H1 (cell line): ENCODE data around the gene MSI2. TPM values are rescaled to one million over a fixed set of nuclear protein-coding genes. Genes with fewer than 3 reads are reported as not detected.

Source experiments
- CTCF ChIA-PET: fragments of 300-600 bp; sonication (Branson Sonifier 250); formaldehyde crosslinking; loops from one replicate; lab custom pipeline; 2021; ENCODE audit not compliant: partially characterized antibody; lab: Charles Lee
- POLR2A ChIA-PET: fragments of 300-600 bp; sonication (Branson Sonifier 250); formaldehyde crosslinking; loops from one replicate; lab custom pipeline; 2021; ENCODE audit warnings: inconsistent platforms; ENCODE audit not compliant: partially characterized antibody; lab: Charles Lee
- DNase-seq, 2 experiments: peaks; one replicate each; pipeline versions ENCODE4 v3.0.0 to v3.0.0-alpha.2; 2010 to 2022; ENCODE audit warnings: low spot score in 2 of 2, low read depth in 1 of 2, mixed read lengths in 1 of 2
- FAIRE-seq: peaks from 2 replicates; lab custom pipeline; 2011; peaks lifted over from hg19 to GRCh38; lab: Jason Lieb, UNC
- H2AFZ ChIP-seq: 2 replicates; pipeline ENCODE4 v1.8.1; 2012; ENCODE audit warnings: low read length, inconsistent platforms
- H2AK5ac ChIP-seq: 2 replicates; pipeline ENCODE4 v1.6.1; 2013; ENCODE audit warnings: low read depth, low read length
- H2BK120ac ChIP-seq: replicated peaks from 2 replicates; pipeline ENCODE3; 2013; ENCODE audit warnings: low read depth, low read length, inconsistent platforms
- H2BK12ac ChIP-seq: 2 replicates; pipeline ENCODE4 v1.6.1; 2013; ENCODE audit warnings: low read depth, low read length
- H2BK15ac ChIP-seq: 2 replicates; pipeline ENCODE4 v1.6.1; 2013; ENCODE audit warnings: low read length
- H2BK20ac ChIP-seq: 2 replicates; pipeline ENCODE4 v1.6.1; 2013; ENCODE audit warnings: low read length
- H2BK5ac ChIP-seq: 2 replicates; pipeline ENCODE4 v1.6.1; 2013; ENCODE audit warnings: low read depth, low read length
- H3K14ac ChIP-seq: 2 replicates; pipeline ENCODE4 v1.6.1; 2013; ENCODE audit warnings: inconsistent platforms; ENCODE audit not compliant: insufficient read length
- H3K18ac ChIP-seq: 2 replicates; pipeline ENCODE4 v1.6.1; 2013; ENCODE audit warnings: low read length; ENCODE audit errors: extremely low read depth
- H3K23ac ChIP-seq: 2 replicates; pipeline ENCODE4 v1.6.1; 2013; ENCODE audit warnings: inconsistent platforms; ENCODE audit not compliant: insufficient read length
- H3K23me2 ChIP-seq: 2 replicates; pipeline ENCODE4 v1.6.1; 2013; ENCODE audit warnings: low read depth, low read length
- H3K27ac ChIP-seq: 2 replicates; pipeline ENCODE4 v1.6.1; 2011; ENCODE audit warnings: low read depth, low read length, inconsistent platforms
- H3K27me3 ChIP-seq, 4 experiments: replicated peaks in 1 of 4; 1 replicate in 1 of 4; 2 replicates in 3 of 4; pipeline versions ENCODE4 v1.6.1 to v1.8.1; 2011 to 2013; ENCODE audit warnings: low read length in 3 of 4, mild to moderate bottlenecking in 3 of 4, inconsistent platforms in 2 of 4, mixed read lengths in 2 of 4, moderate library complexity in 1 of 4; ENCODE audit not compliant: control insufficient read depth in 3 of 4, insufficient read depth in 3 of 4; ENCODE audit errors: extremely low read depth in 1 of 4
- H3K36me3 ChIP-seq, 4 experiments: 2 replicates each; pipeline versions ENCODE4 v1.6.1 to v1.8.1; 2011 to 2013; ENCODE audit warnings: mild to moderate bottlenecking in 4 of 4, low read length in 3 of 4, moderate library complexity in 2 of 4, control low read depth in 1 of 4, inconsistent platforms in 1 of 4; ENCODE audit not compliant: insufficient read depth in 4 of 4, control insufficient read depth in 2 of 4
- H3K4ac ChIP-seq: replicated peaks from 2 replicates; pipeline ENCODE3; 2013; ENCODE audit warnings: low read length, low read depth, mixed read lengths, inconsistent platforms; ENCODE audit not compliant: insufficient read length
- H3K4me1 ChIP-seq, 4 experiments: replicated peaks in 1 of 4; 1 replicate in 1 of 4; 2 replicates in 3 of 4; pipeline versions ENCODE4 v1.6.1 to v1.8.1; 2011 to 2013; ENCODE audit warnings: low read length in 3 of 4, inconsistent platforms in 2 of 4, mixed read lengths in 1 of 4; ENCODE audit not compliant: insufficient read depth in 4 of 4, control insufficient read depth in 3 of 4
- H3K4me2 ChIP-seq, 2 experiments: 2 replicates each; pipeline versions ENCODE4 v1.6.1 to v1.8.1; 2011 to 2013; ENCODE audit warnings: low read depth in 2 of 2, low read length in 2 of 2, control low read depth in 1 of 2, inconsistent platforms in 1 of 2, mild to moderate bottlenecking in 1 of 2; ENCODE audit not compliant: insufficient read depth in 1 of 2
- H3K4me3 ChIP-seq, 4 experiments: fragments of 200-600, 300-600 bp in 1 of 4; sonication (generic), shearing (Covaris generic), sonication (Bioruptor Twin) in 1 of 4; 2 replicates each; pipeline versions ENCODE4 v1.5.1 to v1.8.1; 2011 to 2016; ENCODE audit warnings: low read length in 4 of 4, low read depth in 3 of 4, control low read depth in 2 of 4, inconsistent platforms in 2 of 4, mild to moderate bottlenecking in 2 of 4, mixed read lengths in 1 of 4, moderate library complexity in 1 of 4; ENCODE audit not compliant: insufficient read depth in 2 of 4; ENCODE audit errors: extremely low read depth in 1 of 4
- H3K56ac ChIP-seq: replicated peaks from 2 replicates; pipeline ENCODE3; 2013; ENCODE audit warnings: low read depth, mild to moderate bottlenecking, mixed read lengths, low read length, inconsistent platforms; ENCODE audit not compliant: insufficient read length
- H3K79me1 ChIP-seq: 2 replicates; pipeline ENCODE4 v1.6.1; 2013; ENCODE audit warnings: low read depth, low read length, control low read depth
- H3K79me2 ChIP-seq, 2 experiments: 2 replicates each; pipeline versions ENCODE4 v1.6.1 to v1.8.1; 2012 to 2013; ENCODE audit warnings: low read length in 2 of 2, mild to moderate bottlenecking in 2 of 2, inconsistent platforms in 1 of 2; ENCODE audit not compliant: insufficient read depth in 2 of 2, control insufficient read depth in 1 of 2
- H3K9ac ChIP-seq, 4 experiments: replicated peaks in 1 of 4; 1 replicate in 1 of 4; 2 replicates in 3 of 4; pipeline versions ENCODE4 v1.6.1 to v1.8.1; 2011 to 2013; ENCODE audit warnings: low read depth in 3 of 4, low read length in 3 of 4, control low read depth in 2 of 4, mild to moderate bottlenecking in 2 of 4, moderate library complexity in 2 of 4, inconsistent platforms in 1 of 4; ENCODE audit errors: extremely low read depth in 1 of 4
- H3K9me3 ChIP-seq, 2 experiments: 2 replicates each; pipeline versions ENCODE4 v1.6.1 to v1.8.1; 2012 to 2013; ENCODE audit warnings: mild to moderate bottlenecking in 2 of 2, moderate library complexity in 2 of 2, control low read depth in 1 of 2, inconsistent platforms in 1 of 2, low read depth in 1 of 2, low read length in 1 of 2, mixed read lengths in 1 of 2; ENCODE audit not compliant: insufficient read depth in 2 of 2
- H4K20me1 ChIP-seq, 2 experiments: replicated peaks in 1 of 2; 2 replicates each; pipeline versions ENCODE3 to v1.8.1; 2011 to 2013; ENCODE audit warnings: inconsistent platforms in 2 of 2, low read length in 2 of 2, mild to moderate bottlenecking in 1 of 2; ENCODE audit not compliant: insufficient read depth in 2 of 2, control insufficient read depth in 1 of 2
- H4K5ac ChIP-seq: 2 replicates; pipeline ENCODE4 v1.6.1; 2013; ENCODE audit warnings: low read length, low read depth, mixed read lengths, inconsistent platforms; ENCODE audit not compliant: insufficient read length
- H4K8ac ChIP-seq: 2 replicates; pipeline ENCODE4 v1.8.0; 2013; ENCODE audit warnings: mild to moderate bottlenecking, moderate library complexity, low read length, inconsistent platforms; ENCODE audit not compliant: insufficient read depth; ENCODE audit errors: extremely low read depth
- H4K91ac ChIP-seq: replicated peaks from 2 replicates; pipeline ENCODE3; 2013; ENCODE audit warnings: low read length, mixed read lengths, inconsistent platforms; ENCODE audit not compliant: insufficient read length
- ASH2L ChIP-seq: fragments of 200-600, 300-600 bp; sonication (generic); IDR thresholded peaks from one replicate; pipeline ENCODE4 v1.7.1; 2017; ENCODE audit warnings: low read length
- CTBP2 ChIP-seq: IDR thresholded peaks from 2 replicates; pipeline ENCODE4 v1.7.0; 2011; ENCODE audit warnings: borderline replicate concordance, mild to moderate bottlenecking, moderate library complexity, mixed read lengths, low read length; ENCODE audit not compliant: insufficient read depth, insufficient read length
- HDAC6 ChIP-seq: IDR thresholded peaks from one replicate; pipeline ENCODE4 v1.7.1; 2012; ENCODE audit warnings: low read depth, mild to moderate bottlenecking, inconsistent platforms, low read length, moderate library complexity
- POLR2A ChIP-seq, 2 experiments: IDR thresholded peaks; 1 replicate in 1 of 2; 2 replicates in 1 of 2; pipeline ENCODE4 v1.6.1; 2011; ENCODE audit warnings: low read depth in 2 of 2, low read length in 2 of 2, mild to moderate bottlenecking in 2 of 2; ENCODE audit errors: control extremely low read depth in 1 of 2
- RBBP5 ChIP-seq: IDR thresholded peaks from 2 replicates; pipeline ENCODE4 v1.7.1; 2012; ENCODE audit warnings: low read depth, mild to moderate bottlenecking, inconsistent platforms, low read length, moderate library complexity, borderline replicate concordance
- SP4 ChIP-seq: IDR thresholded peaks from 2 replicates; pipeline ENCODE4 v1.6.1; 2012; ENCODE audit warnings: low read length, inconsistent platforms
- WGBS, 2 experiments: shearing (Covaris generic) in 1 of 2; methylation state at CpG; one replicate each; pipeline versions ENCODE4 v1.1.6 to v1.1.7; 2013 to 2015; ENCODE audit warnings: low lambda C conversion rate in 2 of 2, mixed read lengths in 2 of 2, inconsistent platforms in 1 of 2, low coverage in 1 of 2, missing lambda C conversion rate in 1 of 2; ENCODE audit not compliant: insufficient replicate concordance in 2 of 2, insufficient coverage in 1 of 2, insufficient read length in 1 of 2; ENCODE audit errors: extremely low coverage in 1 of 2, missing lambda C conversion rate in 1 of 2; 5-methylcytosine and 5-hydroxymethylcytosine counted together
- polyA plus RNA-seq, 7 experiments: library from polyadenylated mRNA; depleted of rRNA in 3 of 7; stranded (reverse) in 5 of 7; unstranded in 2 of 7; fragments of >200 nt in 5 of 7; fragments of 200-250 nt in 2 of 7; gene quantifications; 1 replicate in 5 of 7; 2 replicates in 1 of 7; 4 replicates in 1 of 7; pipeline versions ENCODE4 v1.2.1 to v1.2.3, GENCODE V29; 2011 to 2013; ENCODE audit warnings: missing spikeins in 2 of 7, mixed read lengths in 2 of 7
- total RNA-seq: library from RNA; stranded (reverse); fragmentation: NEBNext Ultra II Directional; extraction: Animal tissue kit (Norgen Biotek cat#: 25700); gene quantifications from 2 replicates; pipeline ENCODE4 v1.2.1, GENCODE V29; 2021

Gene MSI2
- total and polyA plus RNA-seq, 2 of the 8 experiments (the other 6 are each of a cell fraction or from before 2014, with no cell fraction given), result 36.7 to 80.6 TPM

GRCh38 chr17:57691939-57692338 lies 435.6 kb downstream of the MSI2 start:
- TF ChIP-seq CTBP2 (no peak), HDAC6 (no peak), POLR2A (IDR thresholded peaks at IDR 0.05; ENCODE audit: control extremely low read depth in 1 of 2, low read depth in 2 of 2, low read length in 2 of 2) (no peak), ASH2L (no peak), SP4 (no peak), RBBP5 (no peak)
- TF ChIP-seq, all 59 proteins: peak for 0
- ChIA-PET CTCF (interaction anchor here (0.7 to 1.2 kb wide), 2 partner anchors 34 to 158 kb away, joined by 3 read pairs; no protein-coding TSS in a partner anchor), POLR2A (no interaction called here)
- Histone ChIP-seq H4K20me1 (no peaks in the 10 kb centered on the region), H3K23ac (no peak overlapping the region), H3K56ac (no peak overlapping the region), H3K14ac (no peak overlapping the region), H2BK12ac (no peak overlapping the region), H3K4me2 (no peak overlapping the region), H3K4ac (no peak overlapping the region), H3K36me3 (no peaks in the 10 kb centered on the region), H3K9me3 (0 out of 4 replicates have a peak, but pooled peaks cover 0 to 2% of the 10 kb centered on the region in 2 experiments), H3K27ac (no peak overlapping the region), H4K5ac (no peak overlapping the region), H3K18ac (no peak overlapping the region), H2BK20ac (no peak overlapping the region), H3K4me3 (no peak overlapping the region), H2AFZ (no peak overlapping the region), H2AK5ac (no peak overlapping the region), H4K8ac (no peak overlapping the region), H3K23me2 (0 out of 2 replicates have a peak, but pooled peaks cover under 1% of the 10 kb centered on the region), H2BK5ac (no peak overlapping the region), H3K4me1 (no peaks in the 10 kb centered on the region), H2BK120ac (no peak overlapping the region), H4K91ac (no peak overlapping the region), H2BK15ac (no peak overlapping the region), H3K27me3 (no peaks in the 10 kb centered on the region), H3K79me1 (no peaks in the 10 kb centered on the region), H3K79me2 (no peaks in the 10 kb centered on the region), H3K9ac (no peak overlapping the region)
- DNase-seq, result no peak
- 89% methylated on average over 1 of the region's 1 CpG; no CpG with 5 or more reads in 1 of the 2 experiments for WGBS, 2 experiments
- FAIRE-seq, result no peak
